A673 (cell line): ENCODE results near the gene PIAS1. TPM values are rescaled to one million over a fixed set of nuclear protein-coding genes. Genes with fewer than 3 reads are reported as not detected.

Experiments
- BruUV-seq: library from RNA; stranded (reverse); fragments of 400-500 nt; replicated peaks from 2 replicates; lab custom pipeline; 2021; lab: Mats Ljungman, UMichigan
- CTCF ChIA-PET: fragments of 300-600 bp; sonication (Branson Sonifier 250); formaldehyde crosslinking; loops from one replicate; lab custom pipeline; 2022; ENCODE audit warnings: antibody characterized with exemption; lab: Charles Lee
- POLR2A ChIA-PET: fragments of 300-600 bp; sonication (Branson Sonifier 250); formaldehyde crosslinking; loops from one replicate; lab custom pipeline; 2022; ENCODE audit warnings: antibody characterized with exemption; ENCODE audit not compliant: low non-redundant PET; lab: Charles Lee
- DNase-seq: peaks from one replicate; pipeline ENCODE4 v3.0.0-alpha.2; 2015; ENCODE audit warnings: low spot score
- H3K27ac ChIP-seq: fragments of 200-600 bp; sonication (generic); 2 replicates; pipeline ENCODE4 v1.5.1; 2016; ENCODE audit warnings: mixed run types, low read depth, mild to moderate bottlenecking, mixed read lengths, antibody characterized with exemption, low read length; ENCODE audit not compliant: poor library complexity, severe bottlenecking
- H3K27me3 ChIP-seq: fragments of 200-600 bp; sonication (generic); replicated peaks from 2 replicates; pipeline ENCODE4 v1.6.1; 2017; ENCODE audit warnings: mixed run types, low read depth, mild to moderate bottlenecking, mixed read lengths, antibody characterized with exemption, low read length; ENCODE audit not compliant: insufficient read depth, poor library complexity
- H3K36me3 ChIP-seq: fragments of 200-600 bp; sonication (generic); 2 replicates; pipeline ENCODE4 v1.6.1; 2016; ENCODE audit warnings: mixed run types, mild to moderate bottlenecking, mixed read lengths, antibody characterized with exemption, low read length; ENCODE audit not compliant: insufficient read depth, poor library complexity, severe bottlenecking
- H3K4me1 ChIP-seq: fragments of 200-600 bp; sonication (generic); 2 replicates; pipeline ENCODE4 v1.6.1; 2017; ENCODE audit warnings: mixed run types, mild to moderate bottlenecking, mixed read lengths, antibody characterized with exemption, low read length; ENCODE audit not compliant: insufficient read depth, poor library complexity, severe bottlenecking
- H3K4me3 ChIP-seq: fragments of 200-600 bp; sonication (generic); 2 replicates; pipeline ENCODE4 v1.5.1; 2016; ENCODE audit warnings: low read depth, mixed run types, mild to moderate bottlenecking, mixed read lengths, low read length; ENCODE audit not compliant: poor library complexity, severe bottlenecking
- H3K9me3 ChIP-seq: fragments of 200-600 bp; sonication (generic); 2 replicates; pipeline ENCODE4 v1.6.1; 2016; ENCODE audit warnings: mixed run types, low read depth, mild to moderate bottlenecking, mixed read lengths, antibody characterized with exemption, low read length; ENCODE audit not compliant: poor library complexity, severe bottlenecking
- CTCF ChIP-seq: fragments of 300-800, 200-600 bp; sonication (generic); conservative IDR thresholded peaks from 2 replicates; pipeline ENCODE4 v1.5.1; 2017; ENCODE audit warnings: low read depth, mild to moderate bottlenecking, antibody characterized with exemption, low read length, moderate library complexity, mixed read lengths
- EZH2 ChIP-seq: fragments of 200-600 bp; sonication (generic); IDR thresholded peaks from 2 replicates; pipeline ENCODE4 v1.6.1; 2017; ENCODE audit warnings: borderline replicate concordance, low read depth, mild to moderate bottlenecking, mixed read lengths, antibody characterized with exemption, low read length; ENCODE audit not compliant: poor library complexity, severe bottlenecking
- intact Hi-C: fragments of 100-400 bp; cut with micrococcal nuclease; formaldehyde crosslinking; loops from one replicate; pipeline ENCODE4 v1.10.0; 2022; ENCODE audit not compliant: unreplicated experiment
- total RNA-seq: library from RNA; stranded (reverse); gene quantifications from 2 replicates; pipeline ENCODE4 v1.2.3, GENCODE V29; 2021

The PIAS1 gene
- total RNA-seq, 1 experiment from 2014 or later, result 40.2 TPM

DNA sequence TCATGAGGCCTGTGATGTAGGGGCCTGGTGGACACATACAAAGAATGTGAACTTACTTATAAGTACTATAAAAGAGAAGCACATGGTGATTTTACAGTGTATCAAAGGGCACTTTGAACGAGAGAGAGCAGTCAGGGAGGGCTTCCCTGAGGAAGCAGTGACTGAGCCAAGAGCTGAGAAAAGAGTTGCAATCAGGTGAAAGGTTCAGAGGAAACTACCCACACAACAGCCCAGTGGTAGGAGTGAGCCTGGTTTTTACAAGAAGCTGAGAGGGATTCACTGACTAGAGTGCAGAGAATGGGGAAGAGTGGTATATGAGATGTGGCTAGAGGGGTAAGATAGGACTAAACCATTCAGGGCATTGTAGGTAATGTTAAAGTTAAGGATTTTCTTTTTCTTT lies 93.9 kb downstream of the PIAS1 start:
- POLR2A ChIA-PET, result no interaction called here

DNA sequence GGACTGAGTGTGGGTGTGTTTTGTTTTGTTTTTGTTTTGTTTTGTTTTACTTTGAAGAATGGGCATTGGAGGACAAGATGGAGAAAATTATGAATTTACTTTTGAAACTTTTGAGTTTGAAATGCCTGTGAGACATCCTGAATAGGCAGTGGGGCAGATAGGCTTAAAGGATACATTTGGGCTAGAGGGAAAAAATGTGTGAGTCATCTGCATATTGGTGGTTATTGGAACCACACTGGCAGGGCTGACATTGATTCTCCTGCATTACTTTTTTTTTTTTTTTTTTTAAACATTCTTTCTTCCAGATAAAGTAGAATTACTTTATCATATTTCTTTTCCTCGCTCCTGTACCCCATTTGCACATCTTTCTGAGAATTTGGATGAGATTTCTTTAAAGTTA lies 94.9 kb downstream of the PIAS1 start:
- intact Hi-C loops, result no loop called here
- no peaks in the 10 kb centered on the region for H3K27me3 ChIP-seq
- TF ChIP-seq CTCF (no peak), EZH2 (no peak)
- H3K36me3 ChIP-seq, result peaks cover 10% of the 10 kb centered on the region
- CTCF ChIA-PET, result no interaction called here
- H3K27ac ChIP-seq, result no peak overlapping the region
- no TSS peak for BruUV-seq
- peaks cover 3% of the 10 kb centered on the region for H3K4me1 ChIP-seq
- no peak overlapping the region for H3K4me3 ChIP-seq
- H3K9me3 ChIP-seq, result no peaks in the 10 kb centered on the region
- POLR2A ChIA-PET, result no interaction called here
- DNase-seq, result peak; percentile 19

More for the DNA sequence above, 93.9 kb downstream of the PIAS1 start:
- intact Hi-C loops, result no loop called here
- TF ChIP-seq EZH2 (no peak), CTCF (no peak)
- H3K4me3 ChIP-seq, result no peak overlapping the region
- CTCF ChIA-PET, result no interaction called here
- no peak overlapping the region for H3K27ac ChIP-seq
- H3K27me3 ChIP-seq, result no peaks in the 10 kb centered on the region
- no peaks in the 10 kb centered on the region for H3K9me3 ChIP-seq
- peaks cover 3% of the 10 kb centered on the region for H3K4me1 ChIP-seq
- BruUV-seq, result no TSS peak
- H3K36me3 ChIP-seq, result peaks cover 10% of the 10 kb centered on the region
- no peak for DNase-seq

DNA sequence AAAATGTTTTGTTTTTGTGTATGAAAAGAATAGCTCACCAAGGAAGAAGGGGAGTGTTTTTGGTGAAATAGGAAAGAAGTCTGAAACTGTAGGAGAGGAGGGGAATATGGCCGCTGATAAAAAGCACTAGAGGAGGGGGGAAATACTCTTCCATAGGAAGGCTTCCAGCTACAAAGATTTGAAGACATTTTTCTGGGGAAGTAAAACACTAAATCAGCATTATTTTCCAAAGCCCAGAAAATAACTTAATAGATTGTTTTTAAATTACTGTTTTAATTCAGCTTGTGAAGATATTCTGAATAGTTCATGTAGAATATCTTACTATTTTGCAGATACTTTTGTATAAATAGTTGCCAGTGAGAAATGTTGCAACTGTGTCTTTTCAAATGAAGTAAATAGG lies 96.1 kb downstream of the PIAS1 start:
- POLR2A ChIA-PET, result no interaction called here
- no TSS peak for BruUV-seq
- H3K4me3 ChIP-seq, result no peak overlapping the region
- no peak for DNase-seq
- H3K27me3 ChIP-seq, result no peaks in the 10 kb centered on the region
- peaks cover 3% of the 10 kb centered on the region for H3K4me1 ChIP-seq
- CTCF ChIA-PET, result no interaction called here
- TF ChIP-seq CTCF, result no peak
- no peak for TF ChIP-seq EZH2
- H3K36me3 ChIP-seq, result peaks cover 10% of the 10 kb centered on the region
- intact Hi-C loops, result loop anchor here (5.0 kb wide), 1 partner anchor 98 kb away; the partner anchor contains the start of gene PIAS1
- no peaks in the 10 kb centered on the region for H3K9me3 ChIP-seq
- no peak overlapping the region for H3K27ac ChIP-seq
